ENCODE results near the gene PPARGC1A.

The PPARGC1A gene

GRCh38 chr4:23754688-23755087 is 135.2 kb downstream of the PPARGC1A start:
- no peak for DNase-seq (ENCODE audit: low read depth)

GRCh38 chr4:23750125-23750524 is 139.7 kb downstream of the PPARGC1A start:
- no peak overlapping the region for H3K4me3 ChIP-seq (ENCODE audit: low read length)
- DNase-seq (ENCODE audit: low read depth) = no peak
- TF ChIP-seq CTCF (conservative IDR thresholded peaks at IDR 0.05; ENCODE audit: low read depth, low read length) = no peak

More at GRCh38 chr4:23754688-23755087, 135.2 kb downstream of the PPARGC1A start:
- TF ChIP-seq CTCF (conservative IDR thresholded peaks at IDR 0.05; ENCODE audit: low read depth, low read length) = no peak
- no peak overlapping the region for H3K4me3 ChIP-seq (ENCODE audit: low read length)

- no peak for DNase-seq (ENCODE audit: low read depth)
- no peak for TF ChIP-seq CTCF (conservative IDR thresholded peaks at IDR 0.05; ENCODE audit: low read depth, low read length)
These were observed 142.5 kb downstream of the PPARGC1A start for GRCh38 chr4:23747281-23747735.

GRCh38 chr4:23746672-23747071 is 143.2 kb downstream of the PPARGC1A start:
- no peak overlapping the region for H3K4me3 ChIP-seq (ENCODE audit: low read length)
- TF ChIP-seq CTCF (conservative IDR thresholded peaks at IDR 0.05; ENCODE audit: low read depth, low read length) = no peak
- no peak for DNase-seq (ENCODE audit: low read depth)

More at GRCh38 chr4:23747281-23747735, 142.5 kb downstream of the PPARGC1A start:
- H3K4me3 ChIP-seq (ENCODE audit: low read length) = no peak overlapping the region

- H3K4me3 ChIP-seq (ENCODE audit: low read length) = no peak overlapping the region
- no peak for TF ChIP-seq CTCF (conservative IDR thresholded peaks at IDR 0.05; ENCODE audit: low read depth, low read length)
- no peak for DNase-seq (ENCODE audit: low read depth)
These were observed 143.8 kb downstream of the PPARGC1A start for GRCh38 chr4:23746027-23746426.

GRCh38 chr4:23745377-23745776 is 144.5 kb downstream of the PPARGC1A start:
- DNase-seq (ENCODE audit: low read depth) = no peak
- no peak for TF ChIP-seq CTCF (conservative IDR thresholded peaks at IDR 0.05; ENCODE audit: low read depth, low read length)
- H3K4me3 ChIP-seq (ENCODE audit: low read length) = no peak overlapping the region

Data from retinal pigment epithelial cell (primary cell).